Activated naive CD8-positive, alpha-beta T cell treated with anti-CD3 and anti-CD28 coated beads for 36 hours (primary cell): Measurements from ENCODE around the gene GUCY1A1. TPM values are rescaled to one million over a fixed set of nuclear protein-coding genes. Genes with fewer than 3 reads are reported as not detected.

Source experiments
- DNase-seq: peaks from one replicate; pipeline ENCODE4 v3.0.0; 2021
- H3K27ac Mint-ChIP-seq: one replicate; pipeline ENCODE4 v1.8.0; 2022; ENCODE audit warnings: mild to moderate bottlenecking, moderate library complexity, mixed read lengths
- H3K27me3 Mint-ChIP-seq: one replicate; pipeline ENCODE4 v1.8.0; 2022; ENCODE audit warnings: mild to moderate bottlenecking, mixed read lengths
- H3K36me3 Mint-ChIP-seq: one replicate; pipeline ENCODE4 v1.8.0; 2021; ENCODE audit warnings: mild to moderate bottlenecking, mixed read lengths
- H3K4me1 Mint-ChIP-seq: one replicate; pipeline ENCODE4 v1.8.0; 2021; ENCODE audit warnings: mixed read lengths
- H3K4me3 Mint-ChIP-seq: one replicate; pipeline ENCODE4 v1.8.0; 2022; ENCODE audit warnings: mild to moderate bottlenecking, moderate library complexity, mixed read lengths
- H3K9me3 Mint-ChIP-seq: one replicate; pipeline ENCODE4 v1.8.0; 2022; ENCODE audit warnings: mixed read lengths
- total RNA-seq, 2 experiments: library from RNA; stranded (reverse); gene quantifications; one replicate each; pipeline ENCODE4 v1.2.3, GENCODE V29; 2021

The GUCY1A1 gene
- total RNA-seq, 2 experiments from 2014 or later, result 0.04 to 0.14 TPM

GRCh38 chr4:155734065-155734464, 67.4 kb downstream of the GUCY1A1 start:
- H3K4me3 Mint-ChIP-seq, result no peak overlapping the region
- H3K9me3 Mint-ChIP-seq, result no peaks in the 10 kb centered on the region
- H3K36me3 Mint-ChIP-seq, result no peaks in the 10 kb centered on the region

GRCh38 chr4:155734951-155735350, 68.3 kb downstream of the GUCY1A1 start:
- H3K9me3 Mint-ChIP-seq, result no peaks in the 10 kb centered on the region
- no peak for DNase-seq

More at GRCh38 chr4:155734065-155734464, 67.4 kb downstream of the GUCY1A1 start:
- DNase-seq, result no peak
- H3K27me3 Mint-ChIP-seq, result peaks cover 3% of the 10 kb centered on the region
- H3K27ac Mint-ChIP-seq, result no peak overlapping the region
- H3K4me1 Mint-ChIP-seq, result no peaks in the 10 kb centered on the region

DNA sequence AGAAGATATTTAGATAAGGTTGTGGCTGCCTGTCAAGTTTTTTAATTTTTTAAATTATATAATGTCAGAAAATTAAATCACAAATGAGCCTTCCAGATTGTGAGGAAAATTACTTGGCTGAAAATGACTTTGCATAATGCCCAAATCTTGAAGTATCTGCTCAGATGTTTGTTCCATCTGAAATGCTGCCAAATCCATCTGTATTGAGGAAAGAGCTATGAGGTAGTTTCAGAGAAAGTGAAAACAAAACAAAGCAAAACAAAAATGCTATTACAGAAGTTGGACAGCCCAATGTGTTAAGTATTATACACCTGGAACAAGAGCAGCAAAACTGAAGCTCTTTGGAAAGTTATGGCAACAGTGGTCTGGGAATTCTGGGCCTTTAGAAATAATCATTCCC, 68.8 kb downstream of the GUCY1A1 start:
- Mint-ChIP-seq H3K4me3 (no peak overlapping the region), H3K27ac (no peak overlapping the region), H3K27me3 (peaks cover 3% of the 10 kb centered on the region), H3K36me3 (no peaks in the 10 kb centered on the region), H3K9me3 (no peaks in the 10 kb centered on the region), H3K4me1 (no peaks in the 10 kb centered on the region)
- no peak for DNase-seq

More at GRCh38 chr4:155734951-155735350, 68.3 kb downstream of the GUCY1A1 start:
- H3K4me3 Mint-ChIP-seq, result no peak overlapping the region
- no peak overlapping the region for H3K27ac Mint-ChIP-seq
- no peaks in the 10 kb centered on the region for H3K4me1 Mint-ChIP-seq
- H3K36me3 Mint-ChIP-seq, result no peaks in the 10 kb centered on the region
- peaks cover 3% of the 10 kb centered on the region for H3K27me3 Mint-ChIP-seq

- DNase-seq, result no peak
- Mint-ChIP-seq H3K4me1 (no peaks in the 10 kb centered on the region), H3K9me3 (no peaks in the 10 kb centered on the region), H3K4me3 (no peak overlapping the region), H3K27me3 (peaks cover 3% of the 10 kb centered on the region), H3K36me3 (no peaks in the 10 kb centered on the region), H3K27ac (no peak overlapping the region)
These were observed 71.9 kb downstream of the GUCY1A1 start for GRCh38 chr4:155738548-155738947.

GRCh38 chr4:155741546-155741945, 74.9 kb downstream of the GUCY1A1 start:
- H3K27me3 Mint-ChIP-seq, result no peaks in the 10 kb centered on the region
- H3K9me3 Mint-ChIP-seq, result no peaks in the 10 kb centered on the region
- H3K27ac Mint-ChIP-seq, result no peak overlapping the region
- H3K4me1 Mint-ChIP-seq, result no peaks in the 10 kb centered on the region
- no peak for DNase-seq
- H3K36me3 Mint-ChIP-seq, result no peaks in the 10 kb centered on the region
- H3K4me3 Mint-ChIP-seq, result no peak overlapping the region

GRCh38 chr4:155742310-155743015, 75.8 kb downstream of the GUCY1A1 start:
- no peaks in the 10 kb centered on the region for H3K36me3 Mint-ChIP-seq
- H3K9me3 Mint-ChIP-seq, result no peaks in the 10 kb centered on the region
- no peaks in the 10 kb centered on the region for H3K4me1 Mint-ChIP-seq
- no peak overlapping the region for H3K4me3 Mint-ChIP-seq
- H3K27ac Mint-ChIP-seq, result no peak overlapping the region
- no peaks in the 10 kb centered on the region for H3K27me3 Mint-ChIP-seq
- no peak for DNase-seq

DNA sequence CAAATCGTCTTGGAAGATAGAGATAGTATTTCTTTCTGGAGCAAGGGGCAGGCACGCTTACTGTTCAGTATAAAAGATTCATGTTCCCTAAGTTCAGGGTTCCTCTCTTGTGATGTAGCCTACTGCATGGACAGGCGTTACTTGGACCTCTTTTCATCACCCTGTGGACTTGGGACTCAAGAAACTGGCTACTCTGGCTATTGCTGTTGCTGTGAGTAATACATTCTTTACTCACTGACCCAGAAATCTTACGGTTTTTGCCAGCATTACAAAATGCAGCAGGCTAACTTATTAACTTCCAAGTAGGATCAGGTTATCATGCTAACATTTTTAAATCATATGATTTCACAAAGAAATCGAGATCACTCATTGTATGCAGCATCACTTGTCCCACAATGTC, 79.3 kb downstream of the GUCY1A1 start:
- Mint-ChIP-seq H3K4me1 (no peaks in the 10 kb centered on the region), H3K9me3 (no peaks in the 10 kb centered on the region), H3K36me3 (no peaks in the 10 kb centered on the region), H3K27ac (no peak overlapping the region), H3K4me3 (no peak overlapping the region), H3K27me3 (no peaks in the 10 kb centered on the region)
- no peak for DNase-seq

GRCh38 chr4:155748039-155748438, 81.4 kb downstream of the GUCY1A1 start:
- no peaks in the 10 kb centered on the region for H3K9me3 Mint-ChIP-seq
- H3K27me3 Mint-ChIP-seq, result no peaks in the 10 kb centered on the region
- H3K27ac Mint-ChIP-seq, result no peak overlapping the region
- DNase-seq, result no peak
- no peaks in the 10 kb centered on the region for H3K36me3 Mint-ChIP-seq
- H3K4me1 Mint-ChIP-seq, result peaks cover 2% of the 10 kb centered on the region
- no peak overlapping the region for H3K4me3 Mint-ChIP-seq

GRCh38 chr4:155749041-155749440, 82.4 kb downstream of the GUCY1A1 start:
- no peak overlapping the region for H3K4me3 Mint-ChIP-seq
- no peak for DNase-seq
- peaks cover 2% of the 10 kb centered on the region for H3K4me1 Mint-ChIP-seq
- H3K27me3 Mint-ChIP-seq, result no peaks in the 10 kb centered on the region
- no peak overlapping the region for H3K27ac Mint-ChIP-seq
- H3K36me3 Mint-ChIP-seq, result no peaks in the 10 kb centered on the region
- no peaks in the 10 kb centered on the region for H3K9me3 Mint-ChIP-seq

GRCh38 chr4:155751569-155751968, 84.9 kb downstream of the GUCY1A1 start:
- no peak overlapping the region for H3K4me3 Mint-ChIP-seq
- no peaks in the 10 kb centered on the region for H3K36me3 Mint-ChIP-seq
- no peak for DNase-seq
- H3K4me1 Mint-ChIP-seq, result peaks cover 2% of the 10 kb centered on the region
- H3K27ac Mint-ChIP-seq, result no peak overlapping the region
- H3K27me3 Mint-ChIP-seq, result peaks cover 13% of the 10 kb centered on the region
- H3K9me3 Mint-ChIP-seq, result no peaks in the 10 kb centered on the region

DNA sequence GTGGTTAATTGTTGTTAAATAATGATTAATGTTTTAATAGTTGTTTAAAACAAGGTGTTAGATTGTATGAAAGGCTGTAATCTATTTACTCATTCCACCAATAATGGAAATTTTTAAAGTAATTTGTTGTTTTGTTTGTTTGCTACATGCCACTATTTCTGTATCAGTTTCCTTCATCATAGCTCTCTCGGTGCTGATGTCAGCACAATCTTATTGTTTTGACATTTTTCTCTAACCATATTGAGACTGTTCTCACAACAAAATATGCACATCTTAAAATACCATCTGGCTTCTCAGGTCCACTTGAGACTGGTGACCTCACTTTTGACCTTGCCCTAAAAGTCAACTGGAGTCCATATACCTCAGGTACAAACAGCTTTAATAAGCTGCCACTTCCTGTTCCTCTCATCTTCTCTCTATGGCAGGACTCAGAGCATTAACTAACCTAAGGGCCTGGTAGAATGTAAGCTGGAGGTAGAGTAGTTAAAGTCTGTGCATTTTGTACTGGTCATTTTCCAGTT, 91.2 kb downstream of the GUCY1A1 start:
- Mint-ChIP-seq H3K9me3 (no peaks in the 10 kb centered on the region), H3K27me3 (peaks cover 36% of the 10 kb centered on the region), H3K36me3 (no peaks in the 10 kb centered on the region), H3K4me3 (no peak overlapping the region), H3K4me1 (peaks cover 4% of the 10 kb centered on the region), H3K27ac (no peak overlapping the region)
- DNase-seq, result no peak

DNA sequence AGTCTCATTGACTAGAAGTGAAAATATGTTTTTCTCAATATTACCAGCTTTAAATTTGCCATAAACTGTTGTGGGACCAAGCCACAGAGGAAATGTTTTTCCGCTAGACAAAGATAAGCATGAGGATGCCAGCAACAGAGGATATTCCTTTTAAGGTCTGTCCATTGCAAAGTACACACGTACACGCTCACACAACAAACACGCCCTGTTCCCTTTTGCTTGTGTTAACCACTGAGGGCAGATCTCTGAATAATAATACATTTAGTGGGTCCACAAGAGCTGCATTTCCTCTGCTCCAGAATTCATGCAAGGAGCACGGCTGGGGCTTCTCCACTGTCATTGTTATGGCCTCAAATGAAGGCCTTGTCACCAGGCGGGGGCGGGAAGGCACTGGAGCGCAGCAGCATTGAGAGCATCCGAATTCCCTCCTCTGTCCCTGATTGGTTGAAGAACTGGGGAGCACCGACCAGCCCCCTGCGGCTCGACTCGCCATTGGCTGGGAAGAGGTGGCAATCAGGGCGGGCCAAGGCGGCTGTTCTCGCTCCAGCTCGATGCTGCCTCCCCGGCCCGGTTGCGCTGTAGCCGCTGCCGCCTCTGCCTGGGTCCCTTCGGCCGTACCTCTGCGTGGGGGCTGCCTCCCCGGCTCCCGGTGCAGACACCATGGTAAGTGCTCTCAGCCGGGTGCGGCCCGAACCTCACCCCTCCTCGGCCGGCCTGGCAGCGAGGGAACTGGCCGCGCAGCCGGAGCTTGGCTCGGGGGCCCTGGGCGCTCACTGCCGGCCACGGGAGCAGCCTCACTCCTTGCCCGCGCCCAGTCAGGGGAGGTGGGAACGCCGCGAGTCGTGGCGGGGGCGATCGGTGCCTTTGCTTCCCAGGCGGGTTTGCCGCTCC, 92.1 kb downstream of the GUCY1A1 start, which contains the start of gene GUCY1B1:
Gene GUCY1B1, plus strand, starts transcription at position 541 of the 891 bp plus-strand sequence. Its CDS starts 120 bp downstream, at position 661.
- DNase-seq, result peak; percentile 82
- peak within 1 kb of the TSS; percentile 25 for H3K4me3 Mint-ChIP-seq
- no peaks in the 10 kb centered on the region for H3K36me3 Mint-ChIP-seq
- H3K27me3 Mint-ChIP-seq, result peaks cover 40% of the 10 kb centered on the region
- H3K9me3 Mint-ChIP-seq, result no peaks in the 10 kb centered on the region
- H3K4me1 Mint-ChIP-seq, result peaks cover 6% of the 10 kb centered on the region
- H3K27ac Mint-ChIP-seq, result no peak within 1 kb of the TSS

DNA sequence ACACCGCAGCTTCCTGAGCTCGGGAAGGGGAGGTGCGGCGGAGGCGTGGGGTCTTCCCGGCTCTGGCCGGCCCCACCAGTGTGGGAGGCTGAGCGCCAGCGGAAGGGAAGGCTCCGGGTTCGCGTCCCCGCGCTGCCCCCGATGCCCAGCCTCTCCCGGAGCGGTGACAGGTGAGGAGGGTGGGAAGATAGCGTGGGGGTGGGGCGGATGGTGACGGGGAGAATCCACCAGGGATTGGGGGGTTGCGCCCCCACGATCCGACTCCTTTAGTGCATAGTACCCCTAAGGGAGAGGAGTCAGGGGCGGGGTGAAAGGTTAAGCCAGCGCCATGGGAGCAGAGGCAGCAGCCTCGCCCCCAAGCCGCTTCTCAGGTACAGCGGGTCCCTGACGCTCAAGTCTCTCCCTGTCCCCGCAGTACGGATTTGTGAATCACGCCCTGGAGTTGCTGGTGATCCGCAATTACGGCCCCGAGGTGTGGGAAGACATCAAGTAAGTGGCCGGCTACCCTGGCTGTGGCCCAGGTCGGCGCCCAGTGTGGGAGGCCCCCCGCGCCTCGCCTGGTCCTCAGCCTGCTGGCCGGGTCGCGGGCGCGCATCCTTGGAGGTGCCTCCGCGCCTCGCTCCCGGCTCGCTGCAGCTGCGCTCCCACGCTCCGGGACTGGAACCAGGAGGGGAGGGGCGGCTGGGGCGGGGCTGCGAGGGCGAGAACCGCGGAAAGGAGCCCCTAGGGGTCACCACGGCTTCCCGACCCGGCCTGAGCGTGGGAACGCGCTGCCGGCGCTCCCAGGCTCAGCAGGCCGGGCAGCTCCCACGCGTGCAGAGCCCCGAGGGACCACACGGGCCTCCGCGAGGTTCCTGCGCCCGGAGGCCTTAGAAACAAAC, 93.0 kb downstream of the GUCY1A1 start:
- no peak overlapping the region for H3K27ac Mint-ChIP-seq
- peak; percentile 8 for DNase-seq
- H3K4me1 Mint-ChIP-seq, result peaks cover 8% of the 10 kb centered on the region
- H3K9me3 Mint-ChIP-seq, result no peaks in the 10 kb centered on the region
- H3K4me3 Mint-ChIP-seq, result peak overlapping the region; percentile 25
- H3K27me3 Mint-ChIP-seq, result peaks cover 41% of the 10 kb centered on the region
- H3K36me3 Mint-ChIP-seq, result no peaks in the 10 kb centered on the region

- Mint-ChIP-seq H3K36me3 (no peaks in the 10 kb centered on the region), H3K9me3 (no peaks in the 10 kb centered on the region), H3K27me3 (peaks cover 36% of the 10 kb centered on the region), H3K4me3 (no peak overlapping the region), H3K27ac (no peak overlapping the region), H3K4me1 (peaks cover 8% of the 10 kb centered on the region)
- DNase-seq, result no peak
These were observed 94.4 kb downstream of the GUCY1A1 start for GRCh38 chr4:155761047-155761446.
